ENCODE data around the gene TOP3A.
"Not testable (repeated sequence)": the region's sequence is repeated elsewhere in the genome, so short reads cannot be mapped to it uniquely, and the experiment has no call there.

TOP3A gene

DNA sequence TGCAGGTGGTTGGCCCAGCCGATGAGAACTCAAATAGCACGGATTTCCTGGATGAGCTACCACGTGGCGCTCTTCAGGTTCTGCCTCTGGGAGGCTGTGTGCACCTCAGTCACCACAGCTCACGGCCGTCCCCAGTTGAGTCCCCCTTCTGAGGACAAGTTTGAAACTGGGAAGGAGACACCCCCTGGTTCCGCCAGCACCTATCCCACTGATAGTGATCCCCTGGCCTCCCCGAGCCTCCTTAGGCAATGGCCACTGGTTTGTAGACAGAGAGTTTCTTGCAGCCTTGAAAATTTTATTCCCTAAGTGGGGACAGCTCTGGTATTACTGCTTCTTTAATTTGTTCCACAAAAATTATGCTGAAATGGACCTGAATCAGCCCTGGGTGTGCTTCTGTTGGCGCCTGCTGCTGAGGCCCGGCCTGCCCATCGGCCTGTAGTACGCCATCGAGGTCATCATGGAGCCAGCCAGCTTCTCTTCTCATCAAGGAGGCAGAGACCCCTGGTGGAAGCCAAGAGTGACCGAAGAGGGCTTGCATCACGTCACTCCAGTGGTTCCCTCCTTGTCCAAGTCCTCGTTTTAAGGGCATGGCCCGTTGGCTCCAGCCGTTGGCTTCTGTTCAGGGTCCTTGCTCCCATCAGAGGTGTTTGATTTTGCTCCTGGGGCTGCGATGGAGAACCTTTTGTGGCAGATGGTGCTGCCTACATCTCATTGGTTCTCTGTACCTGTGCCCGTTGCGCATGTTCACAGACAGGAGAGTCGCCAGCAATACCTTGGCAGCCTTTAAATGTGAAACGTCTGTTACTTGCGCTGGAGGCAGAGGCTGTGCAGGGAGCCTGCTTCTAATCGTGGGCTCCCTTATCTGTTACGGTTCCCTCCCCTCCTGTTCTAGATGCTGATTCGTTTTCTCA, 9.6 kb upstream of the TOP3A start:
- DNase-seq (ENCODE audit: low read depth), result no peak

DNA sequence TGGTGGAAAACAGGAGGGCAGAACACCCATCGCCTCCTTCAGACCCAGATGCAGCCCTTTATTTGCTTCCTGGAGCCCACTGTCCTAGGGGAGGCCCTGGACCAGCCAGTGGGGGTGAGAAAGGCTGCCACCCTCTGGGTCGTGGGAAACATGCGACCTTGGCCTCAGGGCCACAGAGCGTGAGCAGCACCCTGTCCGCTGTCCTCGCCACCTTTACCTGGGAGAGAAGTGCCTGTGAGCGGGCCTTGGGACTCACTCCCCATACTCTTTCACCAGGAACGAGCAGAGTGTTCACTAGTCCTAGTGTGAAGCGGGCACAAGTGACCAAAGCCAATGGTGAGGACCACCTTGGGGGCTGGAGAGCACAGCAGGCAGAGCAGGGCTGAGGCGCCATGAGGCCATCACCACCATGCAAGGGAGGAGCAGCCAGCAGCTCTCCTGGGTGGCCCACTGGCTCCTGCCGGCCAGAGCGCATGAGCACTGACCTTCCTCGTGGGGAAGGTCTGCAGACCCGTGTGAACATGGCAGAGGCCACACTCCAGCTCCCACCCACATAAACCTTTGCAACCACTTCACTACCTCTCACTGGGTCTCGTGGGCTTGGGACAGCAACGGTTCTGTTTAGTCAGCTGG, 8.8 kb upstream of the TOP3A start:
- no peak for DNase-seq (ENCODE audit: low read depth)

DNA sequence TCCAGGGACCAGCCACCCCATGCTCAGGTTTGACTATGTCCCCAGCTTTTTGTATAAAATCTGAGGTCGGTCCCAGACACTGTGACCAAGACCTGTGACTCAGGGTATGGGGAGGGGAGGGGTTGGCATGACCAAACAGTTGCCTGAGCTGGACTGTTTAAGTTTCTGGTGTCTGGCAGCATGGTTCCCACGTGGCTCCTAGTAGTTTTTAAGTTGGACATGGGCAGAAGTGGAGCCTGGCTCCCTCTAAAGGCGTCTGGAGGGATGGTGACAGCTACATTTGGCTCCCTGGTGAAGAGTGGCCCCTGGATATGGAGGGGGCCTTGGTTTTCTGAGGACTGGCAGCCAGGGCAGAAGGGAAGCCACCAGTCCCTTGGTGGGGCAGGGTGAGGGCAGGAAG, 8.2 kb upstream of the TOP3A start:
- DNase-seq (ENCODE audit: low read depth), result no peak

DNA sequence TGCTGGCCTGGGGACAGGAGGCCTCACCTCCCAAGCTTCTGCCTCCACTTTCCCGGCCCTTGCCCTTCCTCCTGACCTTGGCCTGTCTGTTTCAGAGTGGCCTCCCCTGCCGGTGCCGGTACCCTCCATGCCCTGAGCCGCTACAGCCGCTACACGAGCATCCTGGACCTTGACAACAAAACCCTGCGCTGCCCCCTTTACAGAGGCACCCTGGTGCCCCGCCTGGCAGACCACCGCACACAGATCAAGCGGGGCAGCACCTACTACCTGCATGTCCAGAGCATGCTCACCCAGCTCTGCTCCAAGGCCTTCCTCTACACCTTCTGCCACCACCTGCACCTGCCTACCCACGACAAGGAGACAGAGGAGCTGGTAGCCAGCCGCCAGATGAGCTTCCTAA, 7.7 kb upstream of the TOP3A start:
- DNase-seq (ENCODE audit: low read depth), result no peak

DNA sequence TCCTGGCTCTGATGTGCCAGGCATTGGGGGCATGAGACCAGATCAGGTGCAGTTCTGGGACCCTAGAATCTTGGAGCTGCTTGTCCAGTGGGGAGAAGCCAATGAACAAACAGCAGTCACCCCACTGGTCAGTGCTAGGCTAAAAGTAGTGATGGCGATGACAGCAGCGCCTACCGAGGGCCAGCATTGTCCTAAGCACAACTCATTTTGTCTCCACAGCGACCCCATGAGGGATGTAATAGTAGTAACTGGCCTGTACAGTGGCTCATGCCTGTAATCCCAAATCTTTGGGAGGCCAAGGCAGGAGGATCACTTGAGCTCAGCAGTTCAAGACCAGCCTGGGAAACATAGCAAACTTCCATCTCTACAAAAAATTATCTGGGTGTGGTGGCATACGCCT, 6.5 kb upstream of the TOP3A start:
- no peak for DNase-seq (ENCODE audit: low read depth)

DNA sequence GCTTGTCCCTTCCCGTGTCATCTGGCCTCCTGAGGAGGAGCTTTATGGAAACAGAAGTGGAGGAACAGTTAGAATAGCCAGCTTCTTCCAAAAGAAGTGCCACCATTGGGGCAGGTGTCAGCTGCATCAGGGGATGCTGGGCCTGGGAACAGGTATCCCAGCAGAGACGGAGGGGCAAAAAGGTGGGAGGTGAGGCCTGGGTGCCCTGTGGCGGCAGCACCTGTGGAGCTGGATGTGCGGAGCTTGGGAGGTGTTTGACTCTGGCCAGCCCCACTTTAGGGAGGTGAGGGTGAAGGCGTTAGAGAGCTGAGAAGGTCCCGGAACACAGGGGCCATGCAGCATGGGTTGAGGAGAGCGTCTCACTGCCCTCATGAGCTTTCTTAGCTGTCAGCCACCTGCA, 5.5 kb upstream of the TOP3A start:
- no peak for DNase-seq (ENCODE audit: low read depth)

DNA sequence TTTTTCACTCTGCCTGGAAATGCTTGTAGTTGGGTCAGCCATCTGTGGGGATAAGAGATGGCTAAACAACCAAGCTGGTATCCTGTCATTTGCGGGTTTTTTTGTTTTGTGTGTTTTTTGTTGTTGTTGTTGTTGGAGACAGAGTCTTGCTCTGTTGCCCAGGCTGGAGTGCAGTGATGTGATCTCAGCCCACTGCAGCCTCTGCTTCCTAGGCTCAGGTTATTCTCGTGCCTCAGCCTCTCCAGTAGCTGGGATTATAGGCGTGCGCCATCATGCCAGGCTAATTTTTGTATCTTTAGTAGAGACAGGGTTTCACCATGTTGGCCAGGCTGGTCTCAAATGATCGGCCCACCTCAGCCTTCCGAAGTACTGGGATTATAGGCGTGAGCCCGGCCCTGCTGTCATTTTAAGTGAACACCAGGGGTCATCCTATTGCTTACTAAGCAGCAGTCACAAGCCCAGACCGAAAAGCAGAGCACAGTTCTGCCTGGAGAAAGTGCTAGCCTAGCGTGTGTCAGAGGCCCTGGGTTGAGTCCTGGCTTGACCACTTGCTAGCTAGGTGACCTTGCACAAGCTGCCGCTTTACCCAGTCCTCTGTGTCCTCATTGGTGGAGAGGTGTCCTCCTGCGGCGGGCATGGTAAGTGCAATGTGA, 4.9 kb upstream of the TOP3A start:
- no peak for DNase-seq (ENCODE audit: low read depth)

DNA sequence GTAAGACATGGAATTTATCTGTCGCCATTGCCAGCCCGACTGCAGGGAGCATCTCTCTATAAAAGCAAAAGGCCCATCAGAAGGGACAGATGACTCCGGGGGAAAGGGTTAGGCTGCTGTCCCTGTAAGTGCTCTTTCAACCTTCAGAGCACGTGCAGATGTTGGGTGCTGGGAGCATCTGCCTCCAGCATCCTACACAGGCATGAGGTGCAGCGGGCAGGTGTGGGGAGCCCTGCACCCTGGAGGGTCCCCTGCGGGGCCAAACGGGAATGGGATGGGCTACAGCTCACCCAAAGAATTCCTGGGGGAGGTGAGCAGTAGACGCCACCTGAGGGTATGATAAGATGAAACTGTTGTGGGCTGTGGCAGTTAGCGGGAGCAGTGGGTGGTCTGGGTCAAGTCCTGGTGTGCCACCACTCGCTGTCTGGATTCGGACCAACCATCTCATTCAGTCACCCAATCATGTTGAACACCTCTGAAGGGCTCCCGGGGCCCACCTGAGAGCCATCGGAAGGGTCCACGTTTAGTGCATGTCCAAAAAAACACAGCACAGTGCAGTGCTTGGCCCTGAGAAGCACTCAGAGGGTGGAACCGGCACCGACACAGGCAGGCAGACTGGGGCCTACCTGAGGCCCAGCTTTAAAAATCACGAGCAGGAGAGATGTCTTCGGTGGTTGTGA, 4.1 kb upstream of the TOP3A start:
- no peak for DNase-seq (ENCODE audit: low read depth)

DNA sequence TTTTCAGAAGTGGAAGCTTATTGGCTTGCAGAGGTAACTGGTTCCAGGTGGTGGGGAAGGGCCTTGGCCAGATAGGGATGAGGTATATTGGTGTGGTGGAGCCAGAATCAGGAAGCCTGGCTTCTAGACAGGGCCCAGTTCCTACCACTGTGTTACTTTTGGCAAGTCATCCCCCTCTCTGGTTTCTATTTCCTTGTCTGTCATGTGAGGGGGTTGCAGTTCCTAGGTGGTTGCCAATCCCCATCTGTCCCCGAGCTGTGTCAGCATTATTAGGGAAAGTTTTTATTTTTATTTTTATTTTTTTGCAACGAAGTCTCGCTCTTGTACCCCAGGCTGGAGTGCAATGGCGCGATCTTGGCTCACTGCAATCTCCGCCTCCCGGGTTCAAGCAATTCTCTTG, 3.3 kb upstream of the TOP3A start:
- DNase-seq (ENCODE audit: low read depth), result no peak

DNA sequence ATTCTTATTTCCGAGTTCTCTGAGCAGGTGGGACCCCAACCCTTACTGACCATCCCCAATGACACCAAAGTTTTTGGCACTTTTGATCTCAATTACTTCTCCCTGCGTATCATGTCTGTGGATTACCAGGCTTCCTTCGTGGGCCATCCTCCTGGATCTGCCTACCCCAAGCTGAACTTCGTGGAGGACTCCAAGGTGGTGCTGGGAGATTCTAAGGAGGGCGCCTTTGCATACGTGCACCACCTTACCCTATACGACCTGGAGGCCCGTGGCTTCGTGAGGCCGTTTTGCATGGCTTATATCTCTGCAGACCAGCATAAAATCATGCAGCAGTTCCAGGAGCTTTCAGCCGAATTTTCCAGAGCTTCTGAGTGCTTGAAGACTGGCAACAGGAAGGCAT, 1.2 kb upstream of the TOP3A start:
- no peak for DNase-seq (ENCODE audit: low read depth)

DNA sequence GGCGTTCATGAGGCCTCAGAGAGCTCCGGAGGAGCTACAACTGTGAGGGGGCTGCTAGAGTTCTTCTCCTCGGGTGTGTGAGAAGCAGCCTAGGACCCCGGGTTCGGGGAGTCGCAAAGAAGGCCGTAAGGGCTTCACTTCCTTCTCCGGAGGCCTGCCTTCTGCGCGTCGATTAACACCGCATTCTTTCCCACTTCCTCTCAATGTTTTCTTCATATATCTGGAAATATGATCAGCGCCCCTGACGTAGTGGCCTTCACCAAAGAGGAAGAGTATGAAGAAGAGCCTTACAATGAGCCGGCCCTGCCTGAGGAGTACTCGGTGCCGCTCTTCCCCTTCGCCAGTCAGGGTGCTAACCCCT, 748 bp upstream of the TOP3A start:
- peak; percentile 30 for DNase-seq (ENCODE audit: low read depth)

DNA sequence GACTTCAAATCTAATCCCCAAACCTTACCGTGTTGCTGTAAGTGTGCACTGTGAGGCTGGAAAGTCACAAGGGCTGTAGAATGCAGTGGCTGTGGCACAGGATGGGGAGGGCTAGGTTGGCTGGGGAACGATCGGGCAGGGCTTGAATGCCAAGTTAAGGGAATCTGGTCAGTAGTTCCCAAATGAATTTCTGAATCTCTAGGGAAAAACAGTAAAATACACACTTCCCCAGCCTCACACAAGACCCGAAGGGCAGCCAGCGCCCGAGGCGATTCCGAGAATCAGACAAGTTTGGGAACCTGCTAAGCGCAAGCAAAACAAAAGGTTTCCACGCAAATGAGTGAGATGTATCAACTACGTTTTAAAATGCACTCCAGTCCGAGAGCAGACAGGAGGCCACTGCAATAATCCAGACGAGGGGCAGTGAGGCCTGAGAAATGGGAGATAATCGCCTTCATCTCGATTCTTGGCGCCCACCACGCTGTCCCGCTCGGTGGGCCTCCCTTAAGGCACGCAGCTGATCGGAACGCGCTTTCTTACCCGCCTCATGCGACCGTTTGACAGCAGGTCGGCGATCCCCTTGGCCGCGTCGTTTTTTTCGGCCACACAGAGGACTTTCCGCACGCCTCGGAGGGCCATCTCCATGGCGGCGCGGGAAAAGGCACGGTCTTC, 599 bp downstream of the TOP3A start:
- no peak for DNase-seq (ENCODE audit: low read depth)

DNA sequence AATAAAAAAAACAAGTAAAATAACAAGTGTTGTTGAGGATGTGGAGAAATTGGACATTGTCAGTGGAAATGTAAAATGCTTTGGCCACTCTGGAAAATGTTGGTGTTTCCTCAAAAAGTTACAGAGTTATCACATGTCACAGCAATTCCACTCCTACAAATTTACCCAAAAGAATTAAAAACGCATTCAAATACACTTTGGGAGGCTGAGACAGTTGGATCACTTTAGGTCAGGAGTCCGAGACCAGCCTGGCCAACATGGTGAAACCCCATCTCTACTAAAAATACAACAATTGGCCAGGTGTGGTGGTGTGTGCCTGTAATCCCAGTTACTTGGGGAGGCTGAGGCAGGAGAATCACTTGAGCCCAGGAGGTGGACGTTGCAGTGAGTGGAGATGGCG, 5.6 kb downstream of the TOP3A start:
- DNase-seq (ENCODE audit: low read depth), result no peak

DNA sequence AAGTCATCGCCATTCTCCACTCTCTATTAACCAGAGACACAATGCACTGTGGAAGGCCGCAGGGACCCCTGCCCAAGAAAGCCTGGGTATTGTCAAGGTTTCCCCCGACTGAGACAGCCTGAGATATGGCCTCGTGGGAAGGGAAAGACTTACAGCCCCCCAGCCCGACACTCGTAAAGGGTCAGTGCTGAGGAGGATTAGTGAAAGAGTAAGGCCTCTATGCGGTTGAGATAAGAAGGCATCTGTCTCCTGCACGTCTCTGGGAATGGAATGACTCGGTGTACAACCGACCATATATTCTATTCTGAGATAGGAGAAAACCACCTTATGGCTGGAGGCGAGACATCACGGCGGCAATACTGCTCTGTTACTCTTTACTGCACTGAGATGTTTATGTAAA, 11.6 kb downstream of the TOP3A start:
- not testable (repeated sequence) for DNase-seq (ENCODE audit: low read depth)

DNA sequence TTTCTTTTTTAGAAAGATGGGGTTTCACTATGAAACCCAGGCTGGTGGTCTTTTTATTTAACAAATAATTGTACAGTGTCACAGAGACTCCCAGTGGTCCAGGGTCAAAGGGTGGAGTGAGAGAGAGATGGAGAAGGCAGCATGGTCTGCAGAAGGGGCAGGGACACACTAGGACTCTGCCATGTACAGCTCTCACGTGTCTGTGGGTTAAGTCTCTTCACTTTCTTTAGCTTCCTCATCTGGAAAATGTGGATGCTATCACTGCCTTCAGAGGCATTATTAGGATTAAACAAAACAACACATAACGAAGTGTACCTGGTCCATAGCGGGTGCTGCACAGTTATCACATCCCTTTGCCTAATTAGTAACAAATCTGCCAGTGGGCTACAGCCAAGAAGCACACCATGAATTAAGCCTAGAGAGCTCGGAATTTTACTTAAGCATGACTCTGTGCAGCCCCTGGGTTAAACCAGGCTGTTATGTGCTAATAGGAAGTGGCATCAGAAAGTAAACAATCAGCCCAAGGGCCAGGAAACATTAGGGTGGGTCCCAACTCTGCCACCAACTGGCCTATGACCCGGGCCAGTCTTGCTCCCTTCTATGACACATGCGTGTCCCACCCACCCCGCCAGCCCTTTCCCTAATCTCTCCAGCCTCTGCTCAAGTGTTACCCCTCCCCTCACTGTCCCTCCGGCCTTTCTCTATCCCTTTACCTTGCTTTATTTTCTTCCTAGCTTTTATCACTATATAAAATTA, 13.9 kb downstream of the TOP3A start:
- no peak for DNase-seq (ENCODE audit: low read depth)

DNA sequence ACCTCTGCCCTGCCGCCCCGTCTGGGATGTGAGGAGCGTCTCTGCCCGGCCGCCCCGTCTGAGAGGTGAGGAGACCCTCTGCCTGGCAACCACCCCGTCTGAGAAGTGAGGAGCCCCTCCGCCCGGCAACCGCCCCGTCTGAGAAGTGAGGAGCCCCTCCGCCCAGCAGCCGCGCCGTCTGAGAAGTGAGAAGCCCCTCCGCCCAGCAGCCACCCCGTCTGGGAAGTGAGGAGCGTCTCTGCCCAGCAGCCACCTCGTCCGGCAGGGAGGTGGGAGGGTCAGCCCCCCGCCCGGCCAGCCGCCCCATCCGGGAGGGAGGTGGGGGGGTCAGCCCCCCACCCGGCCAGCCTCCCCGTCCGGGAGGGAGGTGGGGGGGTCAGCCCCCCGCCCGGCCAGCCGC, 16.7 kb downstream of the TOP3A start:
- DNase-seq (ENCODE audit: low read depth), result not testable (repeated sequence)

DNA sequence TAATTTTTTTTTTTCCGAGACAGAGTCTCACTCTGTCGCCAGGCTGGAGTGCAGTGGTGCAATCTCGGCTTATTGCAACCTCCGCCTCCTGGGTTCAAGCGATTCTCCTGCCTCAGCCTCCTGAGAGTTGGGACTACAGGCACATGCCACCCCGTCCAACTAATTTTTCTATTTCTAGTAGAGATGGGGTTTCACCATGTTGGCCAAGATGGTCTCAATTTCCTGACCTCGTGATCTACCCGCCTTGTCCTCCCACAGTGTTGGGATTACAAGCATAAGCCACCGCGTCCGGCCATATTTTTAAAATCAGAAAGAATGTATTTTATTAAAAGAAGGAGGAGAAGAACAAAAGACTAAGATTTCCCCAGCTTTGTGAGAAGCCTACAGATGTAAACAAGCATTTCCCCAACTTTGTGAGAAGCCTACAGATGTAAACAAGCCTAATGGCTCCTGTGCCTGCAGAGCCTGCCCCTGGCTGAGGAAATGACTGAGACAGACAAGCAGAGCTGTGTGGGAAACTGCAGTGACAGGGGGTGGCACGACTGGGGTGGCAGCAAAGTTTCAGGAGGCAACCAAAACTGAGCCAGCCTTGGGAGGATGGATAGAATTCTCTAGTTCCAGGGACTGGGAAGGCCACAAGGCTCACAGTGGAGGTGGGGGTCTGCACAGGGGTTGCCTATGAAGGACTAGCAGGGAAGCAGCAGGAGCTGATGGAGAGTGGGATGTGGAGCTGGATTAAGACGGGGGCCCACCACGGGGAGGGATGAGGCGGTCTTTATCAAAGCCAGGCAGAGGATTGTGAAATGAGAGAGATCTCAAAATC, 22.9 kb downstream of the TOP3A start:
- DNase-seq (ENCODE audit: low read depth), result no peak

DNA sequence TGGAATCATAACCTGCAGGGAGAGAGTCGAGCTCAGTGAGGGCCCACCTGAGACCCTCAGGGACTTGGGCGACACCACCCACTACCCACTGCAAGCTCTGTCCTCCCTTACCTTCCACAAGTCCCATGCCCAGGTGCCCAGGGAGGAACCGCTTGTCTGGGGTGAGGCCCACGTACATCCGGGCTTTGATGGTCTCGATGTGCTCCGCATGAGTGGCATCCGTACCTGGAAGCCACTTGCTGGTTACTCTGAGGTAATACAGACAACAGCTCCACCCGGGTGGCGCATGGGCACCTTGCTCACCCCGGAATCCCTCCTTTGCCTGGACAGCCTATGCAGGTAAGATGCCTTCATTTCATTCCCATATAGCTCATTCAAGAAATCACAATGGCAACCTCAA, 29.5 kb downstream of the TOP3A start:
- no peak for DNase-seq (ENCODE audit: low read depth)

DNA sequence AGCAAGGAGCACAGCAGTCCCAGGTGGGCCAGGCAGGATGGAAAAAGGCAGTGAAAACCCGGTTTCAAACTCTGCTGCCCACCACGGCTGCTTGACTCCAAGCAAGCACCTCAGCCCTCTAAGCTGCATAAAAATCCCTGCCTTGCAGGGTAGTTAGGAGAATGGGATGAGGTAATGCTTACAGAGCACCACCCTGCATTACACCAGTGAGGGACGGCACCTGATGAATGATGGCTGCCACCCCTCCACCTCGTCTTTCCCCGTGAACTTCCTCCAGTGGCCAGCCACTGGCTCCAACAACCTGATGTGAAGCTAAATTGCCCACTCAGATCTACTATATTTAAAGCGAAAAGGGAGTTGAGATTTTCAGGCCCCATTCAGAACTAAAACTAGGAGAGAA, 33.0 kb downstream of the TOP3A start:
- DNase-seq (ENCODE audit: low read depth), result no peak

DNA sequence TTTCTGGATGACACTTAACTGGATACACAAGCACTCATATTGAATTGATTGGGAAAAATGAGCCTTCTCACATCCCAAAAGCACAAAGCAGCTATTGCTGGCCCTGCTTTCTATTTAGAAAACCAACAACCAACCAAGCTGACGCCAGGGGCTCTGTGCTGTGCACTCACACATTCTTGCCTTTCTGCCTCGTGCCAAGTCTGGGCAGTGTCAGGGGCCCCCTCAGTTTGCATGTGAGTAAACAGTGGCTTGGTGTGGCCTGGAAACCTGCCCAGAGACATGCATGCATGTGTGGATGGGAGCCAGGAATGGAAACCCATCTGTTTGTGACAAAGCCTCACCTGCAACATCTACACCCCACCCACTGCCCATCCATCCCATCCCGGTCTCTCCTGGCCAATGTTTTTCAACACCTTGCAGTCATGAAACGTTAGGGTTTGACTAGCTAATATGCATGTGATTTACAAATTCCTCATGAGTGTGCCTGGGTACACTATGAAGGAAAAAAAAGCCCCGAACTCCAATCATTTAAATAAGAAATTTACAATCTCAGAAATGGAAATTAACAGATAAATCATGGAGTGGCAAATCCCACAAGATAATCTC, 33.9 kb downstream of the TOP3A start:
- DNase-seq (ENCODE audit: low read depth), result no peak
